PC-9 (cell line): ENCODE results near the gene MICAL3. TPM values are rescaled to one million over a fixed set of nuclear protein-coding genes. Genes with fewer than 3 reads are reported as not detected.
"Not testable (repeated sequence)": the region's sequence is repeated elsewhere in the genome, so short reads cannot be mapped to it uniquely, and the experiment has no call there.

Experiments used
- BruUV-seq: library from RNA; stranded (reverse); fragments of 400-500 nt; replicated peaks from 2 replicates; lab custom pipeline; 2021; lab: Mats Ljungman, UMichigan
- CTCF ChIA-PET: fragments of 300-600 bp; sonication (Branson Sonifier 250); formaldehyde crosslinking; loops from one replicate; lab custom pipeline; 2022; ENCODE audit warnings: antibody characterized with exemption; lab: Charles Lee
- POLR2A ChIA-PET: fragments of 300-600 bp; sonication (Branson Sonifier 250); formaldehyde crosslinking; loops from one replicate; lab custom pipeline; 2022; ENCODE audit warnings: antibody characterized with exemption; ENCODE audit not compliant: unreplicated experiment; lab: Charles Lee
- DNase-seq, 2 experiments: peaks; one replicate each; pipeline versions ENCODE4 v3.0.0 to v3.0.0-alpha.2; 2015 to 2022; ENCODE audit warnings: mixed read lengths in 1 of 2
- H2AFZ ChIP-seq: fragments of 200-600 bp; sonication (generic); 2 replicates; pipeline ENCODE4 v1.8.1; 2017; ENCODE audit warnings: antibody characterized with exemption
- H3F3A ChIP-seq: fragments of 200-600 bp; sonication (generic); 2 replicates; pipeline ENCODE4 v1.8.1; 2017; ENCODE audit warnings: antibody characterized with exemption, mild to moderate bottlenecking, low read depth; ENCODE audit not compliant: insufficient read depth
- H3K27ac ChIP-seq: fragments of 200-600 bp; sonication (generic); 2 replicates; pipeline ENCODE4 v1.6.1; 2016; ENCODE audit warnings: mixed run types
- H3K27me3 ChIP-seq: fragments of 200-600 bp; sonication (generic); 2 replicates; pipeline ENCODE4 v1.6.1; 2016; ENCODE audit warnings: low read depth, mixed run types; ENCODE audit not compliant: insufficient read depth
- H3K36me3 ChIP-seq: fragments of 200-600 bp; sonication (generic); 2 replicates; pipeline ENCODE4 v1.6.1; 2016; ENCODE audit warnings: low read depth, mixed run types
- H3K4me1 ChIP-seq: fragments of 200-600 bp; sonication (generic); replicated peaks from 2 replicates; pipeline ENCODE4 v1.6.1; 2016; ENCODE audit warnings: mixed run types; ENCODE audit not compliant: insufficient read depth
- H3K4me2 ChIP-seq: fragments of 200-600 bp; sonication (generic); 2 replicates; pipeline ENCODE4 v1.6.1; 2017; ENCODE audit warnings: mixed run types
- H3K4me3 ChIP-seq: fragments of 200-600 bp; sonication (generic); 2 replicates; pipeline ENCODE4 v1.6.1; 2016; ENCODE audit warnings: mixed run types
- H3K79me2 ChIP-seq: fragments of 200-600 bp; sonication (generic); 2 replicates; pipeline ENCODE4 v1.6.1; 2017; ENCODE audit warnings: low read depth, mixed run types
- H3K9me2 ChIP-seq: fragments of 200-600 bp; sonication (generic); 2 replicates; pipeline ENCODE4 v1.8.1; 2017; ENCODE audit warnings: mild to moderate bottlenecking; ENCODE audit not compliant: insufficient read depth
- H3K9me3 ChIP-seq: fragments of 200-600 bp; sonication (generic); 2 replicates; pipeline ENCODE4 v1.8.1; 2016; ENCODE audit warnings: low read depth; ENCODE audit not compliant: insufficient read depth
- H4K20me1 ChIP-seq: fragments of 200-600 bp; sonication (generic); 2 replicates; pipeline ENCODE4 v1.8.1; 2017; ENCODE audit not compliant: insufficient read depth
- EZH2 ChIP-seq: fragments of 200-600 bp; sonication (generic); IDR thresholded peaks from 2 replicates; pipeline ENCODE4 v1.8.0; 2017; ENCODE audit warnings: antibody characterized with exemption, low read depth
- intact Hi-C: fragments of 100-400 bp; cut with micrococcal nuclease; formaldehyde crosslinking; loops from one replicate; pipeline ENCODE4 v1.10.0; 2022; ENCODE audit not compliant: unreplicated experiment
- total RNA-seq: library from RNA; stranded (reverse); gene quantifications from 2 replicates; pipeline ENCODE4 v1.2.3, GENCODE V29; 2021
- TF ChIP-seq, protein P1 (sequence below): fragments of 200-600 bp; sonication (generic); conservative IDR thresholded peaks from 2 replicates; pipeline ENCODE4 v1.6.1; 2017; ENCODE audit warnings: mixed run types, antibody characterized with exemption, mild to moderate bottlenecking, moderate library complexity

Gene MICAL3
- total RNA-seq, 1 experiment from 2014 or later, result 27.4 TPM

DNA sequence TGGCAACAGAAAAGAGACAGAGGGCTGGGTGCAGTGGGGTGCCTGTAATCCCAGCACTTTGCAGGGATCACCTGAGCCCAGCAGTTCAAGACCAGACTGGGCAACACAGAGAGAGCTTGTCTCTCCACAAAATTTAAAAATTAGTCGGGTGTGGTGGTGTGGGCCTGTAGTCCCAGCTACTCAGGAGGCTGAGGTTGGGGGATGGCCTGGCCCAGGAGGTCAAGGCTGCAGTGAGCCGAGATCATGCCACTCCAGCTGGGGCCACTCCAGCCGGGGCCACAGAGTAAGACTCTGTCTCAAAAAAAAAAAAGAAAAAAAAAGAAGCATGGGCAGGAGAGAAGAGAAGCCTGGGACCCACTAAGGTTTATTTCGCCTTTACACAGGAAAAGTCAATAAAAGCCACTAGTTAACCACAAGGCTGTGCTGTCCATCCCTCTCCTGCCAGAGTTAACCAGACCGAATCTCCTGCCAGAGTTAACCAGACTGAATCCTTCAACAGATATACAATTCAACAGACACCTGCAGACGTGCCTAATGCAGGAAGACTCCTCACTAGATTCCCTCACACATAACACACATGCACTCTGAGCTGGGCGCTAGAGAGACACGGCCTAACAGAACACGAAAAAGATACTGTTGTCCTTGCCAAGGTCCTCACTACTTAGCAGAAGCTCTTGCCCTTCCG lies 29.8 kb downstream of the MICAL3 start:
- ChIA-PET CTCF (no interaction called here), POLR2A (no interaction called here)
- TF ChIP-seq EZH2, result no peak
- TF ChIP-seq, protein P1, sequence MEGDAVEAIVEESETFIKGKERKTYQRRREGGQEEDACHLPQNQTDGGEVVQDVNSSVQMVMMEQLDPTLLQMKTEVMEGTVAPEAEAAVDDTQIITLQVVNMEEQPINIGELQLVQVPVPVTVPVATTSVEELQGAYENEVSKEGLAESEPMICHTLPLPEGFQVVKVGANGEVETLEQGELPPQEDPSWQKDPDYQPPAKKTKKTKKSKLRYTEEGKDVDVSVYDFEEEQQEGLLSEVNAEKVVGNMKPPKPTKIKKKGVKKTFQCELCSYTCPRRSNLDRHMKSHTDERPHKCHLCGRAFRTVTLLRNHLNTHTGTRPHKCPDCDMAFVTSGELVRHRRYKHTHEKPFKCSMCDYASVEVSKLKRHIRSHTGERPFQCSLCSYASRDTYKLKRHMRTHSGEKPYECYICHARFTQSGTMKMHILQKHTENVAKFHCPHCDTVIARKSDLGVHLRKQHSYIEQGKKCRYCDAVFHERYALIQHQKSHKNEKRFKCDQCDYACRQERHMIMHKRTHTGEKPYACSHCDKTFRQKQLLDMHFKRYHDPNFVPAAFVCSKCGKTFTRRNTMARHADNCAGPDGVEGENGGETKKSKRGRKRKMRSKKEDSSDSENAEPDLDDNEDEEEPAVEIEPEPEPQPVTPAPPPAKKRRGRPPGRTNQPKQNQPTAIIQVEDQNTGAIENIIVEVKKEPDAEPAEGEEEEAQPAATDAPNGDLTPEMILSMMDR, result no peak
- BruUV-seq, result no TSS peak
- Histone ChIP-seq H2AFZ (no peak overlapping the region), H3K4me3 (no peak overlapping the region), H3K36me3 (no peaks in the 10 kb centered on the region), H3K4me2 (no peak overlapping the region), H4K20me1 (peaks cover 2% of the 10 kb centered on the region; the same call in 1 of the 2 replicates), H3K79me2 (peaks cover 61% of the 10 kb centered on the region), H3K27ac (no peak overlapping the region), H3K4me1 (peaks cover 8% of the 10 kb centered on the region), H3K9me2 (no peaks in the 10 kb centered on the region), H3K27me3 (no peaks in the 10 kb centered on the region), H3F3A (no peaks in the 10 kb centered on the region; the same call in 1 of the 2 replicates), H3K9me3 (no peaks in the 10 kb centered on the region)
- DNase-seq, result no peak
- intact Hi-C loops, result no loop called here

DNA sequence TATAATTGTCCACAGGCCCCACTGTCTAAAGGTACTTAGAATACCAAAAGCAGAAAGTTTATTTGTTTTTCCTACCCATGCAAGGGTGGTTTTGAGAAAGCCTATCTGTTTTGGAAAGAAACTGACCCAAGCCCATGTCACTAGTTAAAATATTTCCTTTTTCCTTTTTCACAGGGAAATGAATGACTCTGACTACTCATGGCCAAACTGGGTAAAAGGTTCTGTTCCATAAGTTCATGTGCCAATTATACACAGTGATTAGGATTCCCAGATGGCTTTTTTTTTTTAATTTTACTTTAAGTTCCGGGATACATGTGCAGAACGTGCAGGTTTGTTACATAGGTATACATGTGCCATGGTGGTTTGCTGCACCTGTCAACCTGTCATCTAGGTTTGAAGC lies 31.4 kb downstream of the MICAL3 start:
- H3F3A ChIP-seq, H3K27ac ChIP-seq, DNase-seq, H3K4me3 ChIP-seq, H3K36me3 ChIP-seq, H3K9me3 ChIP-seq, CTCF ChIA-PET, H3K9me2 ChIP-seq, H3K27me3 ChIP-seq, H4K20me1 ChIP-seq, H3K4me1 ChIP-seq, H2AFZ ChIP-seq, intact Hi-C loops, POLR2A ChIA-PET, BruUV-seq, H3K4me2 ChIP-seq: not testable (repeated sequence)
- H3K79me2 ChIP-seq, result peaks cover 62% of the 10 kb centered on the region

DNA sequence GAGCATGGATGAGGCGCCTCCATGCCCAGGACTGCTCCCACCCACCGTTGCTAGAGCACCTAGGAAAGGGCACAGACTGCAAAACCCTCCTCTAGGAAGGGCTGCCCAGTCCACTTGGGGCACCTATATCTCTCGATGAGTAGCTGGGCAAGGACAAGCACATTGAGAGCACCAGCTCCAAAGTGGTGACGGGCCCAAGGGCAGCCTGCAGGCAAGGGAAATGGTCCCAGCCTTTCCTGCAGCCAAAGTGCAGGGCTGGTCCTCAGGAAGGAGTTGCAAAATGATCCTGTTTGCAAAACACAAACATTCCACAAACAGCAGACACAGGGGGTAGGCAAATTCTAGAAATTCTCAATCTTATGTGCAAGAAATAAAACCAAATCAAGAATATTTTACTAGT lies 32.4 kb downstream of the MICAL3 start:
- H3K27ac ChIP-seq, H3K4me2 ChIP-seq, CTCF ChIA-PET, H3K4me1 ChIP-seq, H3K9me3 ChIP-seq, BruUV-seq, POLR2A ChIA-PET, DNase-seq, H4K20me1 ChIP-seq, H3K27me3 ChIP-seq, H3K36me3 ChIP-seq, intact Hi-C loops, H3K4me3 ChIP-seq, H3F3A ChIP-seq, H3K9me2 ChIP-seq, H2AFZ ChIP-seq: not testable (repeated sequence)
- H3K79me2 ChIP-seq, result peaks cover 61% of the 10 kb centered on the region

DNA sequence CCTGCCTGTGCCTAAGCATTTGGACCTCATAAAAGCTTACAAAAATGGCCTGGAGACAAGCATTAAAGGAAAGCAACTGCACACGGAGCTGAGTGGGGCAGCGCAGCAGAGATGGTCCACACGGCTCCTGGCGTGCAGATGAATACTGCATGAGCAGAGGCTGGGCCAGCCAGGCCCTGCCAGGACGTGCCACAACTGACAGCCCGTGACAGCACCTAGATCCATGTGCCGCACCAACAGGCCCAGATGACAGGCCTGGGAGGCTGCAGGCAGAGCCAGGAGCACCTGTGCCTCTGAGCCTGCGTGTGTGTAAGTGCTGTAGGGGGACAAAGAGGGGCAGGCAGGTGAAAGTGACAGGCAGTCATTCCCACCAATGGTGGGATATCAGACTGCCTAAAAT lies 33.4 kb downstream of the MICAL3 start:
- Histone ChIP-seq H3K4me2 (no peak overlapping the region), H3K36me3 (no peaks in the 10 kb centered on the region), H3K9me3 (no peaks in the 10 kb centered on the region), H3F3A (no peaks in the 10 kb centered on the region), H3K4me3 (no peak overlapping the region), H2AFZ (no peak overlapping the region), H3K27ac (no peak overlapping the region), H3K9me2 (no peaks in the 10 kb centered on the region), H3K79me2 (peaks cover 56% of the 10 kb centered on the region; the same call in 1 of the 2 replicates), H4K20me1 (no peaks in the 10 kb centered on the region), H3K4me1 (no peaks in the 10 kb centered on the region; the same call in 1 of the 2 replicates), H3K27me3 (no peaks in the 10 kb centered on the region)
- intact Hi-C loops, result no loop called here
- ChIA-PET POLR2A (no interaction called here), CTCF (no interaction called here)
- BruUV-seq, result no TSS peak
- DNase-seq, result no peak
- TF ChIP-seq EZH2, result no peak
- TF ChIP-seq, protein P1, result no peak
